GM19372 (cell line): Measurements from ENCODE around the gene CUEDC2.
A peak's percentile ranks its signal among the peaks of the same experiment; 100 is the strongest.

Source experiments
- ATAC-seq: cut with Tn5 transposase; IDR thresholded peaks from one replicate; pipeline ENCODE4 v1.9.1; 2021; ENCODE audit warnings: mild to moderate bottlenecking, low read depth, moderate library complexity; ENCODE audit not compliant: unreplicated experiment

Gene CUEDC2

DNA sequence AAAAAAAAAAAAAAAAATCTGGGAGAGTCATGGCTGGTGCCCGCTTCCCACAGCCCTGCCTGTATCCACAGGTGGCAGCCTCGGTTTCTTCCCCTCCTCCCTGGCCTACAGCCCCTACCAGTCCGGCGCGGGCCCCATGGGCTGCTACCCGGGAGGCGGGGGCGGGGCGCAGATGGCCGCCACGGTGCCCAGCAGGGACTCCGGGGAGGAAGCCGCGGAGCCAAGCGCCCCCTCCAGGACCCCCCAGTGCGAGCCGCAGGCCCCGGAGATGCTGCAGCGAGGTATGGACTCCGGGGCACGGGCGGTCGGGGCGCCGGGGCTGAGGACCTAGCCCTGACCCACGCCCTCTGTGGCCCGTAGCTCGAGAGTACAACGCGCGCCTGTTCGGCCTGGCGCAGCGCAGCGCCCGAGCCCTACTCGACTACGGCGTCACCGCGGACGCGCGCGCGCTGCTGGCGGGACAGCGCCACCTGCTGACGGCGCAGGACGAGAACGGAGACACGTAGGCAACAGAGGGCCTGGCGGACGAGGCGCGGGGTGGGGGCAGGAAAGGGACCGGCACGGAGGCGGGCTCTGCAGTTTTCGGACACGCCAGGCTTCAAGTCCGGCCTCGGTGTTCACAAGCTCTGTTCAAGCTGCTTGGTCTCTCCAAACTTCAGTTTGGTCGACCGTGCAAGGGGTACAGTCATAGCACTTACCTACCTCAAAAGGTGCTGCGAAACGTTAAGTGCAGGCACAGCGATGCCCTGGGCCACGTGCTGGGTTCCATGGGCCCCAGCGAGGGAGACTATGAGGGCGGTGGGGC, 33.0 kb downstream of the CUEDC2 start:
- ATAC-seq: peak; percentile 40

DNA sequence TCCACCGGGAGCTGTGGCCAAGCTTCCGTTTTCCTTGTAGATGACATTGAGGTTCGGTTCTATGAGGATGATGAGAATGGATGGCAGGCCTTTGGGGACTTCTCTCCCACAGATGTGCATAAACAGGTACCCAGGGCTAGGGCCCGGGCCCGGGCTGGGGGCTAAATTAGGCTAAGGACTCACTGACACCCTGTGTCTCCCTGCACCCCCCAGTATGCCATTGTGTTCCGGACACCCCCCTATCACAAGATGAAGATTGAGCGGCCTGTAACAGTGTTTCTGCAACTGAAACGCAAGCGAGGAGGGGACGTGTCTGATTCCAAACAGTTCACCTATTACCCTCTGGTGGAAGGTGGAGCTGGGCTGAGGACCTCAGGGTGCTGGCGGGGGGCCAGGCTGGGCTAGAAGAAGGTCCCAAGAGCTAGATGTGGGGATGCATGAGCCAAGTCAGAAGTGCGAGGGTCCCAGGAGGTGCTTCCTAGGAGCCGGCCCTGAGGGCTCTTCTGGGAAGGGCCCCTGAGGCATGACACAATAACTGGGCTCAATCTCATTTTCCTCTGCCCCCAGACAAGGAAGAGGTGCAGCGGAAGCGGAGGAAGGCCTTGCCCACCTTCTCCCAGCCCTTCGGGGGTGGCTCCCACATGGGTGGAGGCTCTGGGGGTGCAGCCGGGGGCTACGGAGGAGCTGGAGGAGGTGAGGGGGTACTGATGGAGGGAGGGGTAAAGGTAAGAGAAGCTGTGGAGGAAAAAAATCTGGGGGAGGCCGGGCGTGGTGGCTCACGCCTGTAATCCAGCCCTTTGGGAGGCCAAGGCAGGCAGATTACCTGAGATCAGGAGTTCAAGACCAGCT, 34.0 kb downstream of the CUEDC2 start:
- no peak for ATAC-seq

DNA sequence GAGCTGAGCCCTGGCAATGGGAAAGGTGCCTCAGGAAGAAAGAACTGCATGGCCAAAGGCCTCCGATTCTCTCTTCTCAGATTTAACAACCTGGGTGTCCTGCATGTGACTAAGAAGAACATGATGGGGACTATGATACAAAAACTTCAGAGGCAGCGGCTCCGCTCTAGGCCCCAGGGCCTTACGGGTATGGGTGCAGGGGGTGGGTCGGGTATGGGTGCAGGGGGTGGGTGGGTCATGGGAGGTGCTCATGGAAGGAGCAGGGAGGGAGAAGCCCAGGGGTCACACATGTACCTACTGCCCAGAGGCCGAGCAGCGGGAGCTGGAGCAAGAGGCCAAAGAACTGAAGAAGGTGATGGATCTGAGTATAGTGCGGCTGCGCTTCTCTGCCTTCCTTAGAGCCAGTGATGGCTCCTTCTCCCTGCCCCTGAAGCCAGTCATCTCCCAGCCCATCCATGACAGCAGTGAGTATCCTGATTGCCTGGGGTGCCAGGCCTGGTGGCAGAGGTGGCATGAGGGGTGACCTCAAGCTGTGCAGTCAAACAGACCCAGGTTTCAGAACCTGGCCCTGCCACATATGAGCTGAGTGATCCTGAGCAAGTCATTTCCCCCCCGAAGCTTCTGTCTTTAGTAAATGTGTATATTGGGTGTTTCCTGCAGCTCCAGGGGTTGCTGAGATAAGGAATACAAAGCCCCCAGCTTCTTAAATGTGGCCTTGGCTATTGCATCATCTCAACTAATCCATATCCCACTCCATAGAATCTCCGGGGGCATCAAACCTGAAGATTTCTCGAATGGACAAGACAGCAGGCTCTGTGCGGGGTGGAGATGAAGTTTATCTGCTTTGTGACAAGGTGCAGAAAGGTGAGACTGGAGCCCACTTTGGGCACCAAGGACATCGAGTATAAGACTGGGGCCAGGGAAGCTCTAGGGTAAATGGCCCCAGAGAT, 34.9 kb downstream of the CUEDC2 start:
- no peak for ATAC-seq

GRCh38 chr10:102396730-102397151, 35.6 kb downstream of the CUEDC2 start:
- ATAC-seq: no peak

DNA sequence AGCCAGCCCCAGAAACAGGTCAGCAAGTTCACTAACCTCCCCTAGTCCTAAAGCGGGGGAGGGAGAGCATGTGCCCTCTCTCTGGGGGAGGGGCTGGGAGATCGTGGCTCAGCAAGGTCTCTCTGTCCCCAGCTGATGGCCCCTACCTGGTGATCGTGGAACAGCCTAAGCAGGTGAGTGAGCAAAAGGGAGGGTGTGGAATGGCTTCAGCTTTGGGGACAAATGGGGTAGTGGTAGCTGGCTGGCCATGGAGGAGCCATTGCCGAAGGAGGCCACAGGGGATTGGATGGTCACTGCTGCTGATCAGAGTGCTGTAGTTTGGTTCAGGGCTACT, 36.1 kb downstream of the CUEDC2 start:
- ATAC-seq: no peak

DNA sequence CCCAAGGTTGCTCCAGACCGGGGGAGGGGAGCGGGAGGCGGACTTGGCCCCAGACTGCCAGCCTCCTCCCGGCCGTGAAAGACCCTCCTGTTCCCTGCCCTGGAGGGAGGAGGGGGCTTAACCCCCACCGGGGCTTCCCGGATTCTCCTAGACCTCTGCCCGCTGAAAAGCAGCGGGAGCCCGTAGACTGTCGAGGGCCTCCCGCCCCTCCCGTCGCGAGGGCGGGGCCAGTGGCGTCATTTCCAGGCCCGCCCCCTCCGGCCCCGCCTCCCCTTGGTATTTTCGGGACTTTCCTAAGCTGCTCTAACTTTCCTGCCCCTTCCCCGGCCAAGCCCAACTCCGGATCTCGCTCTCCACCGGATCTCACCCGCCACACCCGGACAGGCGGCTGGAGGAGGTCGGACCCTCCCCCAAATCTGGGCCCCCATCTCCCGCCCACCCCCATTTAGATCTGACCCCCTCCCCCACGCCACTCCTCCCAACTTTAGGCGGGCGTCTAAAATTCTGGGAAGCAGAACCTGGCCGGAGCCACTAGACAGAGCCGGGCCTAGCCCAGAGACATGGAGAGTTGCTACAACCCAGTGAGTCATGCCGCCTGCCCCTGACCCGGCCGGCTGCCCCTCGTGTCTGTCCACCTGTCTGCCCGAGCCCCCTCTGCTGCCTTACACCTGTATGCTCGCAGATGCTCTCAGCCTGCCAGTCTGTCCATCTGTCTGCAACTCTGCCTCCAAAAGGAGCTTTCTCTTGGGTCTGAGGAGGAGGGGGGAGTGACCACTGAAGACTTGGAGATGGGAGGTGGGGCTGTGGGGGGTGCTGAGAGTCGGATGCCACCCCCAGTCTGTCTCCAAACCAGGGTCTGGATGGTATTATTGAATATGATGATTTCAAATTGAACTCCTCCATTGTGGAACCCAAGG, 36.7 kb downstream of the CUEDC2 start, which contains the start of gene NFKB2:
NFKB2 (plus strand) TSS at position 306 of the 917 bp plus-strand sequence; CDS start at position 561, 255 bp downstream.
- peak; percentile 34 for ATAC-seq

GRCh38 chr10:102394801-102395399, 37.5 kb downstream of the CUEDC2 start:
- no peak for ATAC-seq

DNA sequence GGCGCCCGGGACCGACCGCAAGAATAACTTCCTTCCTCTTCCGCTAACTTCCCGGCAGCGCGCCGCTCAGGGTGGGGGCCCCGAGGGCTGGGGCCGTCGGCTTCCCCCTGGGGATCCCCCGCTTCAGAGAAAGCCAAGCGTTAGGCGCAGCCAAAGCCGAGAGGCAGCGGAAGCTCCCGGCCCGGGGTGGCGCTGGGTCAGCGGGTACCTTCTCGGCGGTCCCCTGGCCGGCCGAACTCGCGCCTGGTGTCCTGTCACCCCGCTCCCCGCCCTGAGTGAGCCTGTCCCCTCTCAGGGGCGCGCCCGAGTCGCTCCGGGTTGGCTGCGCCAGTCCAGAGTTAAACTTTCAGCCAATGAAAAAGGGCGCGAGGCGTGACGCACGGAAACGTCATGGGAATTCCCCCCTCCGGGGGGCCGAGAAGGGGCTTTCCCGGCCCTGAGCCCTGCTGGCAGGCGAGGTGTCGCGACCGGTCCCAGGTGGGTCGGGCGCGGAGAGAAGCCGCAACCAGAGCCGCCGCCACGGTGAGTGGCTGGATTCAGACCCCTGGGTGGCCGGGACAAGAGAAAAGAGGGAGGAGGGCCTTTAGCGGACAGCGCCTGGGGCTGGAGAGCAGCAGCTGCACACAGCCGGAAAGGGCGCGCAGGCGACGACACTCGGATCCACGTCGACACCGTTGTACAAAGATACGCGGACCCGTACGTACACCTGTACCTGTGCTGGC, 38.1 kb downstream of the CUEDC2 start:
- peak; percentile 79 for ATAC-seq

DNA sequence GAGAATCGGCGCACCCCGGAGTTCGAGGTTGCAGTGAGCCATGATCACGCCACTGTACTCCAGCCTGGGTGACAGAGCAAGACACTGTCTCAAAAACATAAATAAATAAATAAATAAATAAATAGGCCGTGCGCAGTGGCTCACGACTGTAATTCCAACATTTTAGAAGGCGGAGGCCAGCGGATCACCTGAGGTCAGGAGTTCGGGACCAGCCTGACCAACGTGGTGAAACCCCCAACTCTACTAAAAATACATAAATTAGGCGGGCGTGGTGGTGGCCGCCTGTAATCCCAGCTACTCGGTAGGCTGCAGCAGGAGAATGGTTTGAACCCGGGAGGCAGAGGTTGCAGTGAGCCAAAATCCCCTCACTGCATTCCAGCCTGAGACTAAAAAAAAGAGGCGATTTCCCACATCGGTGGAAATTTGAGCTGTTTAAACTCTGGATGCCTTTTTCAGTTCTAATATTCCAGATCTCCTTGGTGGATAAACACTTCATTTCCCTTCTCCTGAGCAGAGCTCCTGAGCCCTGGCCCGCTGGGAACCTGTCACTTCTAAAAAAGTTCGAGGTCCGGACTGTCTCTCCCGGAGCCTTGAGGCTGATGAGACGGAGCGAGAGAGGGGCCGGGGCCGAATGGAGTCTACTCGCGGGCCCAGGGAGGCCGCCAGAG, 38.8 kb downstream of the CUEDC2 start:
- ATAC-seq: no peak

- no peak for ATAC-seq
Measured at GRCh38 chr10:102392306-102392705, 40.1 kb downstream of the CUEDC2 start.

DNA sequence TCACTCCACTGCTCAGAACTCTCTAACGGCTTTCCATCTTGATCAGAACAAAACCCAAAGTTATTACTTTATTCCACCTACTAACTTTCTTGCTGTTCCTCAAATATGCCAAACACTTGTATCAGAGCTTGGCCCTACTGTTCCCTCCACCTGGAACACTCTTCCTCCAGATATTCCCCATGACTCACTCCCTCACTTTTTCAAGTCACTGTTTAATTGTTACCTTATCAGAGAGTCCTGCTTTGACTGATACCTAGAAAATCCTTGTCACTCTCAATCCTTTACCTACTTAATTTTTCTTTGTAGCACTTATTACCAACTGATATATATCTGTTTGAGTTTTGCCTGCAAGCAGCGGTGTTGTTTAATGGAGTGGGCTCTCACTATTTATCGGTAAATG, 42.5 kb downstream of the CUEDC2 start:
- no peak for ATAC-seq

GRCh38 chr10:102384606-102385429, 47.6 kb downstream of the CUEDC2 start:
- ATAC-seq: no peak

DNA sequence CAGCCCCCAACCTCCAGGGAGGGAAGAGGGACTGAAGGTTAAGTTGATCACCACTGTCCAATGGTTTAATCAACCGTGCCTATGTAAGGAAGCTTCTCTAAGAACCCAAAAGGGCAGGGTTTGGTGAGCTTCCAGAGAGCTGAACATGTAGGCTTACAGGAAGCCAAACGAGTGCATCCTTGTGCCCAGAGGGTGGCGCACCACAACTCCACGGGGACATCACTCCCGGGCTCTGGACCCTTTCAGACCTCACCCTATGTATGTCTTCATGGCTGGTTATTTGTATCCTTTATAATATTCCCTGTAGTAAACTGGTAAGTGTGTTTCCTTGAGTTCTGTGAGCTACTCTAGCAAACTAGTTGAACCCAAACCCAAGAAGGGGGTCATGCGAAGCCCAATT, 48.3 kb downstream of the CUEDC2 start:
- no peak for ATAC-seq

- ATAC-seq: no peak
Measured at GRCh38 chr10:102382871-102383270, 49.5 kb downstream of the CUEDC2 start.

DNA sequence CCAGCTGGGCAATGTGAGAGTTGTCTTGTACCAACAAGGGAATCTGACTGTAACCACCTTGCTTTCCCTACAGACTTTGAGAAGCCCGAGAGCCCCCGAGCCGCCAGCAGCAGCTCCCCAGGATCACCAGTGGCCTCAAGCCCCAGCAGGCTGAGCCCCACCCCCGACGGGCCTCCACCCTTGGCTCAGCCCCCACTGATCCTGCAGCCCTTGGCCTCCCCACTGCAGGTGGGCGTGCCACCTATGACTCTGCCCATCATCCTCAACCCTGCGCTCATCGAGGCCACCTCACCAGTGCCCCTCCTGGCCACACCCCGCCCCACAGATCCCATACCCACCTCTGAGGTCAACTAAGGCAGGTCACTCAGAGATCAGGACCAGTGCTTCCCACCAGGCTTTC, 50.4 kb downstream of the CUEDC2 start:
- no peak for ATAC-seq

DNA sequence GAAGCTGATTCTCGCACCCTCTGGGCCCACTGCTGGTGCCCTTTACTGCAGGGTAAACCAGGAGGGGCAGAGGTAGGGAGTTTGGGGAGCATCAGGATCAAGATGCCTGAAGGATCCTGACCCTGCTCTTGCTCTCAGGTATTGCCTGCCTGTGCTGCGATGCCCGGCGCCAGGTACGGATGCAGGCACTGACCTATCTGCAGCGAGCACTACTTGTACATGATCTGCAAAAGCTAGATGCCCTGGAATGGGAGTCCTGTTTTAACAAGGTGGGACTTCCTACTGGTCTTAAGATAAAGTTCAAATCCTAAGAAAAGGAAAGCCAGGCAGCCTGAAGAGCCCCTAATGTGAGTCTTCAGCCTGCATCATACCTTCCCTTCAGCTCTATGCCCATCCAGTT, 53.0 kb downstream of the CUEDC2 start:
- ATAC-seq: no peak

DNA sequence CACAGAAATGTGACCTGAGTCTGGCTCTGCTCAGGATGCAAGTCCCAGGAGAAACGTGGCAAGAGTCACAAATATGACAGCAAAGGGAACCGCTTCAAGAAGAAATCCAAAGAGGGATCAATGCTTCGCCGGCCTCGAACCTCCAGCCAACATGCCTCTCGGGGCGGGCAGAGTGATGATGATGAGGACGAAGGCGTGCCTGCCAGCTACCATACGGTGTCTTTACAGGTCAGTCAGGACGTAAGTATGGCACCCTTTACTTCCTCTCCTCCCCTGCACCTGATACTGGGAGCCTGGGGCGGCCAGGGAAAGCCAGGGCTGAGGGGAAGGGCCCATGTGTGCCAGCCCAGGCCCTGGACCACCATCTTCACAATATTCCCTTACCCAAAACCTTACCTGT, 55.5 kb downstream of the CUEDC2 start:
- ATAC-seq: no peak
